HG02970 (cell line): Measurements from ENCODE around the gene PFAS.

Experiments used
- ATAC-seq: cut with Tn5 transposase; IDR thresholded peaks from one replicate; pipeline ENCODE4 v1.9.1; 2021; ENCODE audit warnings: mild to moderate bottlenecking, moderate library complexity, moderate number of reproducible peaks; ENCODE audit not compliant: unreplicated experiment, low FRiP score

Gene PFAS

DNA sequence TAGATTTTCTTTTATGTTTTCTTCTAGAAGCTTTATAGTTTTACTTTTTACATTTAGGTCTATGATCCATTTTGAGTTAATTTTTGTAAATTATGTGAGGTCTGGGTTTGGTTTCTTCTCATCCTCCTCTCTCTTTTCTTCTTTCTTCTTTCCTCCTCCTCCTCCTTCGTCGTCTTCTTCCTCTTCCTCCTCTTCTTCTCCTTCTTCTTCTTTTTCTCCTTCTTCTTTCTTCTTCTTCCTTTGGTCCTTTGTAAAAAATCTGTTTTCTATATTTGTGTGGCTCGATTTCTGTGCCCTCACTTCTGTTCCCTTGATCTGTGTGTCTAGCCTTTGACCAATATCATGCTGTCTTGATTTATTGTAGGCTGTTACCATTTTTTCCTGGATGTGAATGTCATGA, 51.1 kb downstream of the PFAS start:
- ATAC-seq = no peak

DNA sequence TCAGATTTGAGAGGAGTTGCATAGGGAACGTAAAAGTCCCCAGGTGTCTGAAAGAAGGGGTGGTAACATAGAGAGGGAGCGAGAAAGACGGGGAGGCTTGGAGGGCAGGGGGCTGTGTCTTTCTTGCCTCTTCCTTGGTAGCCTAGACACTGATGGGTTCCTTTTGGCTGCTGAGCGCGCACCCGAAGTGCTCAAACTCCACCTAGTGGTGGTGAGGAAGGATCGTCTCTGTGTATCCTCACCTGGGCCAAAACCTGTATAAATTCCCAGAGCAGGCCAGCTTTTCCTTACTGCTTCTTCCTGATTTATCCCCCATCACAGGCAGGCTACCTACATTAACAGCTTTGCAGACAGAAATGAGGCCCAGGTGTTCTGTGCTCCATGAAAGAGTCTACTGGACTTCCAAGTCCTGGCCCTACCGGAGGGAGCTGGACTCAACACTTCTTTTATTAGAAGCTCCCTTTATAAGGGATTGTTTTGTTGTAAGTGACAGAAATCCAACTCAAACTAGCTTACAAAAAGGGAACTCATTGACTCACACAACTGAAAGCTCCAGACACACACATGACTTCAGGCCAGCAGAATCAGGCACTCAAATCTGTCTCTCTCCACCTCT, 51.6 kb downstream of the PFAS start:
- no peak for ATAC-seq

DNA sequence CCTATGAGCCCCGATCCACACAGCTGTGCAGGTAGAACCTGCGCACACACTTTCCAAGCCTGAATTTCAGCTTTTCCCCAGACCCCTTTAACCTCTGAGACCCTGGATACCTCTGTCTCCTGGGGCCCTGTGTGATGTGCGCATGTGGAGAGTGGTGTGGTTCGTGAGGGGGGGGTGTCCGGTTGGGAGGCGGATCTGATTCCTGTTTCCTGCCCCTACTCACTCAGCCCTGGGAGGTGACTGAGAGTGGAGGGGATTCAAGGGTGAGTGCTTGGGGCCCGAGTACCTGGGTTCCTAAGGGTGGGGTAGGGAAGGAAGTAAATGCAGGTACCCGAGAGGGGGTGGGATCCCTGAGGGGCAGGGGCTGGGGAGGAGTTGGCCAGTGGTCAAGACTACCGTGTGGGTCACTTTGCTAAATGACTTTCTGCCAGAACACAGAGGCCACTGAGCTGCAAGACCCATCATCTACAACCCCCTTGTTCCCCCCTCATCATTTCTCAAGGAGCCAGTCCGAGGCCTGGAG, 61.6 kb downstream of the PFAS start:
- no peak for ATAC-seq

DNA sequence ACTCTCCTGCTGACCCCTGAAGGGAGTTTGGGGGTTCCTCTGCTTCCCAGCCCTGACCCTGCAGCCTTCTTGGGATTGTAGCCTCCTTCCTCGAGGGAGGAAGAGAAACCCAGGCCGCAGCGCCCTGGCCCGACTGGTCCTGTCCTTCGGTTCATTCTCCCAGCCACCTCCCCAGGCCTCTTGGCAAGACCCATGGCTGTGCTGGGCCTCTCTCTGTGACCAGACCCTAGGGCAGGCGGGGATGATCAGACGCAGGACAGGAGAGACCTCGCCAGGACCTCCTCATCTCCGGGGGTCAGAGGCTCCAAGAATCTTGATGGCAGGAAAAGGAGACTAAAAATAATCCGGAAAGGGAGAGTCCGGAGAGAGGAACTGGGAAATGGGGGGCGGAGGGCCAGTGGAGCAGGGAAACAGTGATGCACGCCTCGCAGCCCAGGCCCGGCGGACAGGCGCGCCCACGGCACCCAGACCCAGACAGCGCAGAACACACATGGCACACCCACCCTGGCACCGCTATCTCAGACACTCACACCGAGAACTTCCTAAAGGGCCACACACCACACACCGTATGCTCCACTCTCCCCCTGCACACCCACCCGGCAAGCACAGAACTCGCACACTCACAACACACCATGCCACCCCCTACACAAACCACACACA, 62.2 kb downstream of the PFAS start:
- no peak for ATAC-seq

DNA sequence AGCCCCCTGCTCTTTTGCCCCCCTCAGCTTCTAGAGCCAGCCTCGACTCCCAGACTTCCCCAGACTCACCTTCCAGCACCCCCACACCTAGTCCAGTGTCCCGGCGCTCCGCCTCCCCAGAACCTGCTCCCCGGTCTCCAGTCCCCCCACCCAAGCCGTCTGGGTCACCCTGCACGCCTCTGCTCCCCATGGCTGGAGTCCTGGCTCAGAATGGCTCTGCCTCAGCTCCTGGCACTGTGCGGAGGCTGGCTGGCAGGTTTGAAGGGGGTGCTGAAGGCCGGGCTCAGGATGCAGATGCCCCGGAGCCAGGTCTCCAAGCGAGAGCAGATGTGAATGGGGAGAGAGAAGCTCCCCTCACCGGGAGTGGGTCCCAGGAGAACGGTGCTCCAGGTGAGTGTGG, 63.2 kb downstream of the PFAS start:
- ATAC-seq = no peak

DNA sequence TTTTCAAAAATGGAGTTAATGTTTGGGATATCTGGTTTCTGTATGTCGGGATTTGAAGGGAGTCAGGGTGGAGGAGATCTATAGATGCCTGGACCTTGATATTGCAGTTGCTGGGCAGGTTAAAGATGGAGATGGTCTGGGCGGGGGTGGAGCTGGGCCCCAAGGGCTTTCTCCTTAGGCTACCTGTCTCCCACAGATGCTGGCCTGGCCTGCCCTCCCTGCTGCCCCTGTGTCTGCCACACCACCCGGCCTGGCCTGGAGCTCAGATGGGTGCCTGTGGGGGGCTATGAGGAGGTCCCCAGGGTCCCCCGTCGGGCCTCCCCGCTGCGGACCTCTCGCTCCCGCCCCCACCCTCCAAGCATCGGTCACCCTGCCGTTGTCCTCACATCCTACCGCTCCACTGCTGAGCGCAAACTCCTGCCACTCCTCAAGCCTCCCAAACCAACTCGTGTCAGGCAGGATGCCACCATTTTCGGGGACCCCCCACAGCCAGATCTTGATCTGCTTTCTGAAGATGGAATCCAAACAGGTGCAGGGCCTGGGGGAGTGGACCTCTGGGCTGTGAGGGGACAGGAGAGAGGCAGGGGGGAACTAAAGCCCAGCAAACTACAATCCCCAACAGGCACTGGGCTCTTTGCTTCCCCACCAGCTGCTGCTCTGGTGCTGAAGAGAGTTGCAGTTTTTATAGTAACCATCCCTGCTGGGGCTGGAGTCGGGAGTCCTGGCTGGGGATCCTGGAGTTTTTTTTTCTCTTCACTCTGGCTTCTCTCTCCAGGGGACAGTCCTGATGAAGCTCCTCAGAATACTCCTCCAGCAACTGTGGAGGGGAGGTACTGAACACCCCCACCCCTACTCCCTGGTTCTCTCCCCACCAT, 63.9 kb downstream of the PFAS start:
- ATAC-seq = no peak

DNA sequence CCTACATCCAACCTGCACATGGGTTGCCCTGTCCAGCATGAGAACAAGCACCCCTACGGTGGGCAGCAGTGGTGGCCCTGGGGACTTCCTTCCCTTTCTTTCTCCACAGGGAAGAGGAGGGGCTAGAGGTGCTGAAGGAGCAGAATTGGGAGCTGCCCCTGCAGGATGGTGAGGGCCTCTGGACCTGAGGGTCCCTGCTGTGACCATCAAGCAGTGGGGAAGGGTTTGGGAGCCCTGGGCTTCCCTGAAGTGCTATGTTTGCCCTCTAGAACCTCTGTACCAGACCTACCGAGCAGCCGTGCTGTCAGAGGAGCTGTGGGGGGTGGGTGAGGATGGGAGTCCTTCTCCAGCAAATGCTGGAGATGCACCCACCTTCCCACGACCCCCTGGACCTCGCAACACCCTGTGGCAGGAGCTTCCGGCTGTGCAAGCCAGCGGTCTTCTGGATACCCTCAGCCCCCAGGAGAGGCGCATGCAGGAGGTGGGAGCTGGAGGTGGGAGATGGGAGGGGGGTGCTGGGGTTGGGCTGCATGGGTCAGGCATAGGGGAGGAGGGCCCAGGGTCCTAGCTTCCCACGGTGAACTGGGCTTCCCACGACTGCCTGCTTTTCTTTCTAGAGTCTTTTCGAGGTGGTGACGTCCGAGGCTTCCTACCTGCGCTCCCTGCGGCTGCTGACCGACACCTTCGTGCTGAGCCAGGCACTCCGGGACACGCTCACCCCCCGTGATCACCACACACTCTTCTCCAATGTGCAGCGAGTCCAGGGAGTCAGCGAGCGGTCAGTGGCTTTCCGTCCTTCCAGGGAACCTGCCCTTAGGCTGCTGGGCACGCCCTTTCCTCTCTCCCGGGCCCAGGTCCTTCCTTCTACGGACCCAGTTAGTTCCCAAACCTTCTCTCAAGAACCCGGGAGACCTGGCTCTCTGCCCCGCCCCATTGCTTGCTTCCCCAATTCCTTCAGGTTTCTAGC, 66.0 kb downstream of the PFAS start:
- no peak for ATAC-seq

DNA sequence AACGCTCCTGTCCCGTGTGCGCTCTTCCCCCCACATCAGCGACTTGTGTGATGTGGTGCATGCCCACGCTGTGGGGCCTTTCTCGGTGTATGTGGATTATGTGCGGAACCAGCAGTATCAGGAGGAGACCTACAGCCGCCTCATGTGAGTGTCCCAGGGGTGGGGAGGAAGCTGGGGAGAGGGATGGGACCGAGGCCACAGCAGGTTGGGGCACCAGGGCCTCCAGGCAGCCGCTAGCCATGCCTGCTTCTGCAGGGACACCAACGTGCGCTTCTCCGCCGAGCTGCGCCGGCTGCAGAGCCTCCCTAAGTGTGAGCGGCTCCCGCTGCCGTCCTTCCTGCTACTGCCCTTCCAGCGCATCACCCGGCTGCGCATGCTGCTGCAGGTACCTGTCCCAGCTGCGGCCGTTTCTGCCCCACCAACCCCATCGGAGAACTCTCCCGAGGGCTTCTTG, 66.7 kb downstream of the PFAS start:
- ATAC-seq = no peak

DNA sequence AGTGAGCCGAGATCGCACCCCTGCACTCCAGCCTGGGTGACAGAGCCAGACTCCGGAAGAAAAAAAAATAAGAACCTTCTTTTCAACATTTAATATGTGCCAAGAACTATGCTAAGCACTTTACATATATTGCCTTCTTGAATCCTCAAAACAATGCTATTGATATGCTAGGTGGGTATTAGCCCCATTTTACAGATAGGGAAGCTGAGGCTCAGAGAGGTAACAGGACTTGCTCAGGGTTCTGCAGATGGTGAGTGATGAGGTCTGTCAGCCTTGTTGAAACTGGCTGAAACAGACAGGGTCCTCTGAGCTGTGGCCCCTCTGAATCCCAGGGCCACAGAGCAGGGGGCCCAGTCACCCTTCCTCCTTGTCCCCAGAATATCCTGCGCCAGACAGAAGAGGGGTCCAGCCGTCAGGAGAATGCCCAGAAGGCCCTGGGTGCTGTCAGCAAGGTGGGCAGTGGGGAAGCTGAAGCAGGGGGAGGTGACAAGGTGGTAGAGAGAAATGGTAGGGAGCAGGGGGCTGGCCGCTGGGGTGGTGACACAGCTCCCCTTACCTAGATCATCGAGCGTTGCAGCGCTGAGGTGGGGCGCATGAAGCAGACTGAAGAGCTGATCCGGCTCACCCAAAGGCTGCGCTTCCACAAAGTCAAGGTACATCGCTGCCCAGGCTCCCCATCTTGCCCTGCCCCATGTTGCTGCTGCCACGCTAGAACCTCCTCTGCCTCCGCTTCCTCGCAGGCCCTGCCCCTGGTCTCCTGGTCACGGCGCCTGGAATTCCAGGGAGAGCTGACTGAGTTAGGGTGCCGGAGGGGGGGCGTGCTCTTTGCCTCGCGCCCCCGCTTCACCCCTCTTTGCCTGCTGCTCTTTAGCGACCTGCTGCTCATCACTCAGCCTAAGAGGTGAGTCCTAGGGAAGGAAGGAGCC, 69.2 kb downstream of the PFAS start:
- no peak for ATAC-seq
